Measurements from ENCODE around the gene TICAM1.

DNA sequence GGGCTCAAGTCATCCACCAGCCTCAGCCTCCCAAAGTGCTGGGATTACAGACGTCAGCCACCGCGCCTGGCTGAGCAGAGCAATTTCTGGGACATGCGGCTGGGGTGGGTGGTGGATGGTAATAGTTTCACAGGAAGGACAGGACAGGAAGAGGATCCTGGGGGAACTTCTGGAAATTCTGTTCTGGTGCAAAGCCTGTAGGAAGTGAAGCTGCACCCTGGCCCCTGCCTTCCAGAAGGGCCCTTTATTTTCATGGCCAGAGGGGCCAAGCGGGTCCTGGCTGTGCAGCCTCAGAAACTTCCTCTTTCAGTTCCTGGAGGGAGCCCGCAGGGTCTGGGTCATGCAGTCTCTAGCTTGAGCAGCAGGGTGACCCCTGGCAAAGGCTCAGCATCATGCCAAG, 24.3 kb downstream of the TICAM1 start:
- TF ChIP-seq, protein P1, sequence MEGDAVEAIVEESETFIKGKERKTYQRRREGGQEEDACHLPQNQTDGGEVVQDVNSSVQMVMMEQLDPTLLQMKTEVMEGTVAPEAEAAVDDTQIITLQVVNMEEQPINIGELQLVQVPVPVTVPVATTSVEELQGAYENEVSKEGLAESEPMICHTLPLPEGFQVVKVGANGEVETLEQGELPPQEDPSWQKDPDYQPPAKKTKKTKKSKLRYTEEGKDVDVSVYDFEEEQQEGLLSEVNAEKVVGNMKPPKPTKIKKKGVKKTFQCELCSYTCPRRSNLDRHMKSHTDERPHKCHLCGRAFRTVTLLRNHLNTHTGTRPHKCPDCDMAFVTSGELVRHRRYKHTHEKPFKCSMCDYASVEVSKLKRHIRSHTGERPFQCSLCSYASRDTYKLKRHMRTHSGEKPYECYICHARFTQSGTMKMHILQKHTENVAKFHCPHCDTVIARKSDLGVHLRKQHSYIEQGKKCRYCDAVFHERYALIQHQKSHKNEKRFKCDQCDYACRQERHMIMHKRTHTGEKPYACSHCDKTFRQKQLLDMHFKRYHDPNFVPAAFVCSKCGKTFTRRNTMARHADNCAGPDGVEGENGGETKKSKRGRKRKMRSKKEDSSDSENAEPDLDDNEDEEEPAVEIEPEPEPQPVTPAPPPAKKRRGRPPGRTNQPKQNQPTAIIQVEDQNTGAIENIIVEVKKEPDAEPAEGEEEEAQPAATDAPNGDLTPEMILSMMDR (conservative IDR thresholded peaks at IDR 0.05), result no peak
- TF ChIP-seq EZH2 (IDR thresholded peaks at IDR 0.05; ENCODE audit: low read depth), result no peak

Measured in PC-9 (cell line).